Caki2 (cell line): ENCODE results near the gene MRM1. TPM values are rescaled to one million over a fixed set of nuclear protein-coding genes. Genes with fewer than 3 reads are reported as not detected.
A peak's percentile ranks its signal among the peaks of the same experiment; 100 is the strongest.

Experiments used
- DNase-seq: peaks from one replicate; pipeline ENCODE4 v3.0.0-alpha.2; 2015; ENCODE audit warnings: low read depth
- in situ Hi-C: cut with HindIII; loops from 2 replicates; pipeline ENCODE4 v1.10.0; 2016; ENCODE audit warnings: low sequenced_read_pairs, low pct_unique_long_range_greater_than_20kb, mixed read lengths
- total RNA-seq: library from RNA; depleted of rRNA; stranded (reverse); fragments of >200 nt; shearing (Covaris generic); gene quantifications from 2 replicates; pipeline ENCODE4 v1.2.3, GENCODE V29; 2014; ENCODE audit warnings: low replicate concordance

Gene MRM1
- total RNA-seq, 1 experiment from 2014 or later = 13.5 TPM

- no peak for DNase-seq
- in situ Hi-C loops = no loop called here
These were observed 16.4 kb downstream of the MRM1 start for GRCh38 chr17:36617773-36618172.

- DNase-seq = no peak
- in situ Hi-C loops = no loop called here
These were observed 21.9 kb downstream of the MRM1 start for GRCh38 chr17:36623281-36623680.

- in situ Hi-C loops = no loop called here
- DNase-seq = no peak
These were observed 23.8 kb downstream of the MRM1 start for GRCh38 chr17:36625188-36625587.

GRCh38 chr17:36627101-36627500 lies 25.7 kb downstream of the MRM1 start:
- in situ Hi-C loops = no loop called here
- no peak for DNase-seq

- in situ Hi-C loops = no loop called here
- DNase-seq = no peak
These were observed 27.2 kb downstream of the MRM1 start for GRCh38 chr17:36628576-36628975.

GRCh38 chr17:36629252-36629847 lies 28.0 kb downstream of the MRM1 start:
- DNase-seq = peak; percentile 67

GRCh38 chr17:36629970-36630502 lies 28.7 kb downstream of the MRM1 start:
- in situ Hi-C loops = no loop called here
- DNase-seq = no peak

More at GRCh38 chr17:36629252-36629847, 28.0 kb downstream of the MRM1 start:
- in situ Hi-C loops = no loop called here

- in situ Hi-C loops = no loop called here
- no peak for DNase-seq
These were observed 29.6 kb downstream of the MRM1 start for GRCh38 chr17:36631022-36631421.

- in situ Hi-C loops = no loop called here
- no peak for DNase-seq
These were observed 31.8 kb downstream of the MRM1 start for GRCh38 chr17:36632916-36633771.

GRCh38 chr17:36640346-36640745 lies 39.0 kb downstream of the MRM1 start:
- in situ Hi-C loops = no loop called here
- DNase-seq = no peak

GRCh38 chr17:36640836-36641235 lies 39.5 kb downstream of the MRM1 start:
- no peak for DNase-seq
- in situ Hi-C loops = no loop called here

GRCh38 chr17:36641331-36641876 lies 40.0 kb downstream of the MRM1 start:
- DNase-seq = no peak
- in situ Hi-C loops = no loop called here

- in situ Hi-C loops = no loop called here
- no peak for DNase-seq
These were observed 40.8 kb downstream of the MRM1 start for GRCh38 chr17:36641877-36642845.

GRCh38 chr17:36643086-36643685 lies 41.8 kb downstream of the MRM1 start:
- in situ Hi-C loops = no loop called here
- no peak for DNase-seq

- no peak for DNase-seq
- in situ Hi-C loops = no loop called here
These were observed 44.0 kb downstream of the MRM1 start for GRCh38 chr17:36645422-36645821.

- in situ Hi-C loops = no loop called here
- DNase-seq = no peak
These were observed 46.3 kb downstream of the MRM1 start for GRCh38 chr17:36647636-36648035.

GRCh38 chr17:36650096-36650775 lies 48.9 kb downstream of the MRM1 start:
- DNase-seq = no peak
- in situ Hi-C loops = no loop called here
